Esophagus squamous epithelium (tissue), 4 donors: Measurements from ENCODE around the gene TMEM30A.

ENCODE experiments used
- CTCF ChIP-seq, 6 experiments: fragments of 450-650 bp in 4 of 6; fragments of 200-600 bp in 2 of 6; sonication (generic) in 2 of 6; IDR thresholded peaks; one replicate each; pipeline ENCODE4 v1.5.1; 2016 to 2019; ENCODE audit warnings: antibody characterized with exemption in 6 of 6, mild to moderate bottlenecking in 4 of 6, moderate library complexity in 4 of 6
- POLR2A ChIP-seq, 4 donors: fragments of 450-650 bp; IDR thresholded peaks; one replicate each; pipeline ENCODE4 v1.6.1; 2017; ENCODE audit warnings: antibody characterized with exemption in 4 of 4, mild to moderate bottlenecking in 4 of 4, moderate library complexity in 3 of 4

DNA sequence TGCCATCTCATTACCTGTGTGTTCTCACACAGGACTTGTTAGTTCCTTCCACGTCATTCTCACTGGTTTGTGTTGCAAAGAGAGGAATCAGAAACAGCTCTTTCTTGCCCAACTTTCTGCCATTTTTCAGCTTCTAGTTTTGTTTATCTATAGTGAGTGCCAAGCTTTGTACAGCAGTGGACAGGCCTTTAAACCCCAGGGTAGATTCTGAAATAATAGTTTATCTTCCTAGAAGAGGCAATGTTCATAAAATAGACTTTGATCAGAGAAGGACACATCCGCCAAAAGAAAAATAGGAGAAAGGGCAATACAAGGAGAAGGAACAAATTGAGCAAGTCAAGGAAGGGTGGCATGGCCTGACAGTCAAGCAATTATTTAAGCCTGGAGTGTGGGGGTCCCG, 17.7 kb upstream of the TMEM30A start:
- TF ChIP-seq POLR2A (IDR thresholded peaks at IDR 0.05) = no peak
- no peak for TF ChIP-seq CTCF (IDR thresholded peaks at IDR 0.05)
